ENCODE measurements around the gene RASSF7.

RASSF7 gene

GRCh38 chr11:610146-610801, 49.5 kb downstream of the RASSF7 start:
- no peak for DNase-seq (ENCODE audit: low spot score)

DNA sequence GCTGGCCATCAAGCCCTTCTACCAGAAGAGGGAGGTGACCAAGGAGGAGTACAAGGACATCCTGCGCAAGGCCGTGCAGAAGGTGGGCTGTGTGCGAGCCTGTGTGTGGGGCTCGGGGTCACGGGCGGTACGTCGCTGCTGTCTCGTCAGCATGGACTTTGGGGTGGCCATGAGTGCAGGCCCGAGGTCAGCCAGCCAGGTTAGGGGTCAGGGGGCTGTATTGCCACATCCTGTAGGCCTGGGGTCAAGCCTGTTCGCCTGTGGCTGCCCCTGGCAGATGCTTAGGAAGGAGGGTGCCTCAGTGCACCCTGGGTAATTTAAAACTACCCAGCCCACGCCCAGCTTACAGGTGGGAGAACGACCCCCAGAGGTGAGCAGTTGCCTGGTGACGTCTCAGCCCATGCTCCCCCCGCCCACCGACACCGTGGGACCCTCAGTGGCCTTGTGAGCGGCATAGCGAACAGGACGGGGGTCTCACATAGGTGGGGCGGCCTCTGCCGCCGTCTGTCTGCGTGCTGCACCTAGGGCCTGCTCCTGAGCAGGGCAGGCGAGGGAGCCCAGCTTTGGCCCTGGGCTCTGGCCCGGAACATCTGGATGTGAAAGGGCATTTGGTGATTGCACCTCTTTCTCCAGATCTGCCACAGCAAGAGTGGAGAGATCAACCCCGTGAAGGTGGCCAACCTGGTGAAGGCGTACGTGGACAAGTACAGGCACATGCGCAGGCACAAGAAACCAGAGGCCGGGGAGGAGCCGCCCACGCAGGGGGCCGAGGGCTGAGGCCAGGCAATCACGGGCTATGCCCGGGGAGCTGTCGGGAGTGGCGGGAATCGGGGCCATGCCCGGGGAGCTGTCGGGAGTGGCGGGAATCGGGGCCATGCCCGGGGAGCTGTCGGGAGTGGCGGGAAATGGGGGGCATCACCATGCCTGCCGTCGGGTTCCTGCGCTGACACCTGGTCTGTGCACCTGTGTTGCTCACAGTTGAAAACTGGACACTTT, 50.5 kb downstream of the RASSF7 start:
- DNase-seq (ENCODE audit: low spot score) = no peak

- DNase-seq (ENCODE audit: low spot score) = no peak
Measured at GRCh38 chr11:612201-612960, 51.6 kb downstream of the RASSF7 start.

DNA sequence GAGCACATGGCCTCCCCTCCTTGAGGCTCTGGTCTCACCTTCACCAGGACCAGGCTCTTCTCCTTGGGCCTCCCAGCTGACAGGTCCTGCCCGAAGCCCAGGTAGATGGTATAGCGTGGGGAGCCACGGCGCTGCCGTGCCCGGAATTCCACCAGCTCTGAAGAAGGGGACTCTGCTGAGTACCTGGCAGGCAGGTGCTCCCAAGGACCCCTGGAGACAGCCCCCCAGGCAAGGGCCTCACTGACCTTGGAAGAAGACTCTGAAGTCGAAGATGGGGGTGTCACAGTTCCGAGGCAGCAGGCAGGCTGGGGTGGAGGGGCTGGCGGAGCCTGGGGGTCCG, 52.2 kb downstream of the RASSF7 start:
- no peak for DNase-seq (ENCODE audit: low spot score)

- peak; percentile 66 for DNase-seq (ENCODE audit: low spot score)
Measured at GRCh38 chr11:613369-613968, 52.7 kb downstream of the RASSF7 start.
